HepG2 (cell line): Measurements from ENCODE around the gene HSD3B7. TPM values are rescaled to one million over a fixed set of nuclear protein-coding genes. Genes with fewer than 3 reads are reported as not detected.

Source experiments
- CBX5 ChIP-seq: sonication (generic); formaldehyde crosslinking; IDR thresholded peaks from 2 replicates; pipeline ENCODE4 v1.4.0; 2020; ENCODE audit warnings: missing genetic modification reagents, borderline replicate concordance
- CHD2 ChIP-seq: IDR thresholded peaks from 2 replicates; pipeline ENCODE4 v1.6.1; 2011; ENCODE audit warnings: low read depth, low read length, improper control_type of control experiment
- CREM ChIP-seq, 2 experiments: sonication (generic) in 1 of 2; formaldehyde crosslinking in 1 of 2; IDR thresholded peaks; 2 replicates each; pipeline versions ENCODE4 v1.4.0 to v1.6.1; 2016 to 2020; ENCODE audit warnings: antibody characterized with exemption in 1 of 2, mild to moderate bottlenecking in 1 of 2, missing genetic modification reagents in 1 of 2
- GATAD2A ChIP-seq: IDR thresholded peaks from 2 replicates; pipeline ENCODE4 v1.6.1; 2016
- HOXA7 ChIP-seq: sonication (generic); formaldehyde crosslinking; IDR thresholded peaks from 2 replicates; pipeline ENCODE4 v1.8.1; 2022; ENCODE audit warnings: mild to moderate bottlenecking, missing genetic modification reagents, moderate library complexity
- MED1 ChIP-seq: sonication (generic); formaldehyde crosslinking; IDR thresholded peaks from 2 replicates; pipeline ENCODE4 v1.4.0; 2020; ENCODE audit warnings: missing genetic modification reagents
- MIER2 ChIP-seq: IDR thresholded peaks from 2 replicates; pipeline ENCODE4 v1.6.1; 2016; ENCODE audit warnings: missing biosample characterization, missing genetic modification reagents
- MNT ChIP-seq: fragments of 450-650 bp; IDR thresholded peaks from 2 replicates; pipeline ENCODE4 v1.6.1; 2016
- NR2C2 ChIP-seq: sonication (generic); formaldehyde crosslinking; IDR thresholded peaks from 2 replicates; pipeline ENCODE4 v1.4.0; 2020; ENCODE audit warnings: missing genetic modification reagents, mild to moderate bottlenecking, moderate library complexity, borderline replicate concordance
- RXRA ChIP-seq: sonication (generic); formaldehyde crosslinking; IDR thresholded peaks from 2 replicates; pipeline ENCODE4 v1.5.1; 2020; ENCODE audit warnings: missing genetic modification reagents
- SAP130 ChIP-seq: IDR thresholded peaks from 2 replicates; pipeline ENCODE4 v1.6.1; 2016; ENCODE audit warnings: low read depth
- SRSF4 ChIP-seq: fragments of 200-400 bp; formaldehyde crosslinking; IDR thresholded peaks from one replicate; pipeline ENCODE4 v1.6.1; 2018; ENCODE audit warnings: mild to moderate bottlenecking, low read depth, low read length, moderate library complexity; ENCODE audit not compliant: poor library complexity, severe bottlenecking
- TARDBP ChIP-seq: sonication (generic); formaldehyde crosslinking; IDR thresholded peaks from 2 replicates; pipeline ENCODE4 v1.8.0; 2022; ENCODE audit warnings: mild to moderate bottlenecking, missing genetic modification reagents
- TBX2 ChIP-seq: sonication (generic); formaldehyde crosslinking; IDR thresholded peaks from 2 replicates; pipeline ENCODE4 v1.5.0; 2020; ENCODE audit warnings: missing genetic modification reagents, mild to moderate bottlenecking, borderline replicate concordance
- YY1 ChIP-seq: IDR thresholded peaks from 2 replicates; pipeline ENCODE4 v1.6.1; 2011; ENCODE audit warnings: low read length, low read depth, moderate library complexity, mild to moderate bottlenecking; ENCODE audit not compliant: insufficient read depth, insufficient replicate concordance
- ZBTB10 ChIP-seq: sonication (generic); formaldehyde crosslinking; IDR thresholded peaks from 2 replicates; pipeline ENCODE4 v1.4.0; 2020; ENCODE audit warnings: missing genetic modification reagents, borderline replicate concordance
- ZMYM3 ChIP-seq: sonication (generic); formaldehyde crosslinking; IDR thresholded peaks from 2 replicates; pipeline ENCODE4 v1.5.1; 2020; ENCODE audit warnings: mild to moderate bottlenecking, missing genetic modification reagents
- ZMYM4 ChIP-seq: sonication (generic); formaldehyde crosslinking; IDR thresholded peaks from 2 replicates; pipeline ENCODE4 v1.8.1; 2023; ENCODE audit warnings: mild to moderate bottlenecking, missing genetic modification reagents
- ZNF556 ChIP-seq: sonication (generic); formaldehyde crosslinking; IDR thresholded peaks from 2 replicates; pipeline ENCODE4 v1.4.0; 2020; ENCODE audit warnings: mild to moderate bottlenecking, missing genetic modification reagents, borderline replicate concordance
- ZNF616 ChIP-seq: sonication (generic); formaldehyde crosslinking; IDR thresholded peaks from 2 replicates; pipeline ENCODE4 v1.5.0; 2020; ENCODE audit warnings: low read depth, mild to moderate bottlenecking, missing genetic modification reagents
- ZNF883 ChIP-seq: sonication (generic); formaldehyde crosslinking; IDR thresholded peaks from 2 replicates; pipeline ENCODE4 v1.5.1; 2020; ENCODE audit warnings: mild to moderate bottlenecking, missing genetic modification reagents; ENCODE audit errors: not compliant biosample characterization
- polyA plus RNA-seq, 8 experiments: library from polyadenylated mRNA; depleted of rRNA in 3 of 8; stranded (reverse) in 7 of 8; unstranded in 1 of 8; fragments of >200 nt; fragmentation: Illumina TruSeq in 4 of 8; extraction: Trizol in 4 of 8; gene quantifications; 2 replicates each; pipeline versions ENCODE4 v1.2.1 to v1.2.3, GENCODE V29; 2011 to 2016; ENCODE audit warnings: low read depth in 4 of 8, missing spikeins in 1 of 8, mixed read lengths in 1 of 8; ENCODE audit not compliant: insufficient read depth in 1 of 8
- total RNA-seq, 5 experiments: library from RNA; depleted of rRNA; stranded (reverse); fragments of >200 nt; fragmentation: Illumina TruSeq; extraction: Trizol; gene quantifications; 2 replicates each; pipeline ENCODE4 v1.2.3, GENCODE V29; 2016; ENCODE audit warnings: low read depth in 1 of 5
- TF ChIP-seq, protein P1 (sequence below): IDR thresholded peaks from 2 replicates; pipeline ENCODE4 v1.6.1; 2016; ENCODE audit warnings: missing compliant biosample characterization, missing genetic modification reagents, borderline replicate concordance

The HSD3B7 gene
- total and polyA plus RNA-seq, 2 of the 13 experiments (the other 11 are each of a cell fraction or from before 2014, with no cell fraction given): 32.9 to 69.7 TPM

- TF ChIP-seq SRSF4 (no peak), ZBTB10 (CRISPR knock-in tag) (peak; percentile 90; the same call in 1 of the 2 replicates), HOXA7 (no peak), TBX2 (CRISPR knock-in tag) (peak; percentile 74), CREM (IDR thresholded peaks at IDR 0.05) (no peak), CREM (CRISPR knock-in tag; IDR thresholded peaks at IDR 0.05) (no peak), CBX5 (CRISPR knock-in tag) (peak; percentile 18; the same call in 1 of the 2 replicates), CHD2 (no peak), MIER2 (CRISPR knock-in tag) (0 out of 2 replicates have a peak, but pooled peaks have one; percentile 53), MED1 (CRISPR knock-in tag) (peak; percentile 22; the same call in 1 of the 2 replicates), GATAD2A (peak; percentile 66; the same call in 1 of the 2 replicates), ZMYM3 (CRISPR knock-in tag) (peak; percentile 76), SAP130 (CRISPR knock-in tag) (peak; percentile 66), MNT (no peak), ZNF883 (CRISPR knock-in tag) (peak; percentile 22), NR2C2 (CRISPR knock-in tag) (0 out of 2 replicates have a peak, but pooled peaks have one; percentile 35), TARDBP (CRISPR knock-in tag) (0 out of 2 replicates have a peak, but pooled peaks have one; percentile 41), RXRA (CRISPR knock-in tag) (peak; percentile 77), ZMYM4 (CRISPR knock-in tag) (peak; percentile 69), ZNF556 (CRISPR knock-in tag) (peak; percentile 21; the same call in 1 of the 2 replicates), ZNF616 (no peak), YY1 (peak; percentile 14)
- TF ChIP-seq, protein P1, sequence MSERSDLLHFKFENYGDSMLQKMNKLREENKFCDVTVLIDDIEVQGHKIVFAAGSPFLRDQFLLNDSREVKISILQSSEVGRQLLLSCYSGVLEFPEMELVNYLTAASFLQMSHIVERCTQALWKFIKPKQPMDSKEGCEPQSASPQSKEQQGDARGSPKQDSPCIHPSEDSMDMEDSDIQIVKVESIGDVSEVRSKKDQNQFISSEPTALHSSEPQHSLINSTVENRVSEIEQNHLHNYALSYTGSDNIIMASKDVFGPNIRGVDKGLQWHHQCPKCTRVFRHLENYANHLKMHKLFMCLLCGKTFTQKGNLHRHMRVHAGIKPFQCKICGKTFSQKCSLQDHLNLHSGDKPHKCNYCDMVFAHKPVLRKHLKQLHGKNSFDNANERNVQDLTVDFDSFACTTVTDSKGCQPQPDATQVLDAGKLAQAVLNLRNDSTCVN (CRISPR knock-in tag): no peak
Measured at GRCh38 chr16:31001507-31002249, 16.7 kb downstream of the HSD3B7 start (continued).
